Astrocyte of the cerebellum (primary cell): ENCODE measurements around the gene HYAL1.

Experiments
- DNase-seq: peaks from one replicate; pipeline ENCODE4 v3.0.0-alpha.2; 2011; ENCODE audit warnings: low read depth
- H3K4me3 ChIP-seq: 2 replicates; pipeline ENCODE4 v1.5.1; 2011; ENCODE audit warnings: mild to moderate bottlenecking, low read depth, low read length, moderate library complexity
- in situ Hi-C: cut with HindIII; loops from 2 replicates; pipeline ENCODE4 v1.10.0; 2017; ENCODE audit warnings: low sequenced_read_pairs
- TF ChIP-seq, protein P1 (sequence below): IDR thresholded peaks from 2 replicates; pipeline ENCODE4 v1.5.1; 2012; ENCODE audit warnings: low read length, low read depth, moderate library complexity, mild to moderate bottlenecking; ENCODE audit errors: missing control alignments

The HYAL1 gene, protein sequence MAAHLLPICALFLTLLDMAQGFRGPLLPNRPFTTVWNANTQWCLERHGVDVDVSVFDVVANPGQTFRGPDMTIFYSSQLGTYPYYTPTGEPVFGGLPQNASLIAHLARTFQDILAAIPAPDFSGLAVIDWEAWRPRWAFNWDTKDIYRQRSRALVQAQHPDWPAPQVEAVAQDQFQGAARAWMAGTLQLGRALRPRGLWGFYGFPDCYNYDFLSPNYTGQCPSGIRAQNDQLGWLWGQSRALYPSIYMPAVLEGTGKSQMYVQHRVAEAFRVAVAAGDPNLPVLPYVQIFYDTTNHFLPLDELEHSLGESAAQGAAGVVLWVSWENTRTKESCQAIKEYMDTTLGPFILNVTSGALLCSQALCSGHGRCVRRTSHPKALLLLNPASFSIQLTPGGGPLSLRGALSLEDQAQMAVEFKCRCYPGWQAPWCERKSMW

DNA sequence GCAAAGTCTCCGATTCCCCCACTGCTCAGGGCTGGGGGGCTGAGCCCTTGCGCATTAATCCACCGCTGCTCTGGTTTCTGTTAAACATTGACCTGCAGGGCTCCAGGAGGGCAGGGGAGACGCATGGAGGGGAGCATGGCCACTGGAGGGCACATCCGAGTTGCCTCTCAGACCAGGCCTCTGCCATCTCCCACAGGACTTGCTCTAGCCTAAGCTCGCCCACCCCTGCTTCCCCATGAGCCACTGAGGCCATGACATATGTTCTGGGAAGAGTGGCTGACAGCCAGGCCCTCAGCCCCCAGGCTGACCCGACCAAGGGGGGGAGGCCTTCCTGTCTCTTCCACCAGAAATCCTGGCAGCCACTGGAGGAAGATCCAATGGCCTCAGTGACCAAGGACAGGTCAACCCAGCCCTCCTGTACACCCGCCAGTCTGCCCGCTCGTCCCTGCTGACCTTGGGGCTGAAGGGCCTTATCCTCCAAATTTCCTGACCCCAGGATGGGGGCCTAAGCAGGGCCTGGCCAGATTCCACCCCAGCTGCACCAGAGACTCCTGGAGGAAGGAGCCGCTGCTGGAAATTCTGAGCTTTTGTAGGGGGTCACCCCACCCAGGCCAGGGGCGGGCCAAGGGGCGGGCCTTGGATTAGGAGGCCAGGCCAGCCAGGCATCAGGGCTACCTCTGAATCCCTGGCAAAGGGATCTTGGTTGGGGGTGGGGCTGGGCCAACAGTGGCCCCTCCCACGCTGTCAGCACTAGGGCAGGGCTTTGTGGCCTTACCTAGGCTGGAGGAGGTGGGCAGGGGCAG lies at the start of gene HYAL1:
Gene HYAL1 (minus strand): TSS at position 562 of the 803 bp plus-strand sequence. CDS start 618 bp downstream, outside the sequence.
- no peak within 1 kb of the TSS for H3K4me3 ChIP-seq
- TF ChIP-seq, protein P1, sequence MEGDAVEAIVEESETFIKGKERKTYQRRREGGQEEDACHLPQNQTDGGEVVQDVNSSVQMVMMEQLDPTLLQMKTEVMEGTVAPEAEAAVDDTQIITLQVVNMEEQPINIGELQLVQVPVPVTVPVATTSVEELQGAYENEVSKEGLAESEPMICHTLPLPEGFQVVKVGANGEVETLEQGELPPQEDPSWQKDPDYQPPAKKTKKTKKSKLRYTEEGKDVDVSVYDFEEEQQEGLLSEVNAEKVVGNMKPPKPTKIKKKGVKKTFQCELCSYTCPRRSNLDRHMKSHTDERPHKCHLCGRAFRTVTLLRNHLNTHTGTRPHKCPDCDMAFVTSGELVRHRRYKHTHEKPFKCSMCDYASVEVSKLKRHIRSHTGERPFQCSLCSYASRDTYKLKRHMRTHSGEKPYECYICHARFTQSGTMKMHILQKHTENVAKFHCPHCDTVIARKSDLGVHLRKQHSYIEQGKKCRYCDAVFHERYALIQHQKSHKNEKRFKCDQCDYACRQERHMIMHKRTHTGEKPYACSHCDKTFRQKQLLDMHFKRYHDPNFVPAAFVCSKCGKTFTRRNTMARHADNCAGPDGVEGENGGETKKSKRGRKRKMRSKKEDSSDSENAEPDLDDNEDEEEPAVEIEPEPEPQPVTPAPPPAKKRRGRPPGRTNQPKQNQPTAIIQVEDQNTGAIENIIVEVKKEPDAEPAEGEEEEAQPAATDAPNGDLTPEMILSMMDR: peak; percentile 9
- DNase-seq: no peak

DNA sequence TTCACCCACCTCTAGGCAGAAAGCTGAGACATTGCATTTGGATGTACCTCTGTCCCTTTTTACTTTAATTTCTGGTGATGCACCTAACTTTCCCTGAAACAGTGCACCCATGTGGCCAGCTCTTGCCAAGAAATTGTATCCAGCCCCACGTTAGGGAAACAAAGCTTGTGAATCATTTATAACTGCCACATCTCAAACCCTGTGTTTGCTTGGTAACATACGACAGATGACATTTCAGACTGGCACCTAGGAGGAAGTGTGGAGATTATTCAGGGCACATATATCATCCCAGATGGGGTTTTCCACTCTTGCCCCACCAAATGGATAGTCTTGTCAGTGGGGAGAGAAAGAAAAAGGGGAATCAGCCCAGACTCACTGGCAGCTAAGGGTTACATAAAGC lies 49.4 kb upstream of the HYAL1 start:
- TF ChIP-seq, protein P1: peak; percentile 31
- in situ Hi-C loops: loop anchor here (5.0 kb wide), 1 partner anchor 255 kb away; no protein-coding TSS in a partner anchor
- no peak for DNase-seq
- no peak overlapping the region for H3K4me3 ChIP-seq

More for the DNA sequence above, at the start of gene HYAL1:
- in situ Hi-C loops: no loop called here

DNA sequence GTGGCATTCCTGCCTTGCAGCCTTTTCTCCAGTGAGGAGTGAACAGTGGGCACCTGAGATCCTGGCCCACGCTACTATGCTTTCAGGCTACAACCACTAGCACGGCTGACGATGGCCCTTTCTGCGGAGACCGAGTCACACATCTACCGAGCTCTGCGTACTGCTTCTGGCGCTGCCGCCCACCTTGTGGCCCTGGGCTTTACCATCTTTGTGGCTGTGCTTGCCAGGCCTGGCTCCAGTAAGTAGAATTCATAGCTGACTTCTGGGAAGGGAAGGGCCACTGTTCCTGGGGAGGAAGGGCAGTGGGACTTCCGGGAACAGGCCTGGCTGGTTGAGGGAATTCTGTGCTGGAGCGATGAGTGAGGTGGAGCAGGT lies 47.9 kb upstream of the HYAL1 start:
- H3K4me3 ChIP-seq: peak overlapping the region; percentile 83
- TF ChIP-seq, protein P1: no peak
- DNase-seq: no peak
- in situ Hi-C loops: loop anchor here (5.0 kb wide), 1 partner anchor 256 kb away; no protein-coding TSS in a partner anchor

DNA sequence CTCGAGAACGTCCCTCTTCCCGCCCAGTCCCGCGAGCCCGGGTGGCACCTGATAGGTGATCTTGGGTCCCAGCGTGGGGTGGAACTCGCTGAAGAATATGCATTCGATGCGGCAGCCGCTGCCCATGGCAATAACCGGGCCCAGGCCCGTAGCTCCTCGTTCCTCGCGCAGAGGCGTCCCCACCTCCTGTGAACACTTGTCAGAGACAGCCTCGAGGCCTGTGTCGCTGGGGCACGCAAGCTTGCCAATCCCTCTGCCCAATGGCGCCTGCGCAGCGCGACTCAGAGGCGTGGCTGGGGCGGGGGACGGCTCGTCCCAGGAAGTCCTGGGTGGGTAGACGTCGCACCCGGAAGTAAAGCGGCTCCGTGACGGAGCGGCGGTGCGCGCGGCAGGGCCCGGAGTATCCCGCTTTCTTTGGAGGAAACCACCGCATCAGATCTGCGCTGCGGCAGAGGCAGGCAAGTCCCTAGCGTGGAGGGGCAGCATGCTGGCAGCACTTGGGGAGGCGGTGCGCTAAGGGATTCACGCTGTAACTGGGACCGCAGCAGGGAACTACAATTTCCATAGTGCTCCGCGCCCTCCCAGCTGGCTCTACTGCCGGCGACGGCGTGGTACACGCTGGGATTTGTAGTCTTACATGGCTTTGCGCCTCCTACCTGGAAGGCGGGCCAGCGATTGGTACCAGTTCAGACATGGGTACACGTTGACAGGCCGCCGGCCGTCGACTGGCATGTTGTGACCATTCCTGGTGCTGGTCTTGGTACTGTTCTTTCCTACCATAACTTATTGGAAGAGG lies 47.4 kb upstream of the HYAL1 start, which contains the start of the genes CYB561D2 and NPRL2:
Gene CYB561D2 (plus strand): TSS at position 336 of the 796 bp plus-strand sequence. CDS start 572 bp downstream, outside the sequence.
Gene NPRL2 (minus strand): TSS at position 249 of the 796 bp plus-strand sequence. CDS start 123 bp downstream, at position 126.
- TF ChIP-seq, protein P1: no peak
- peak; percentile 74 for DNase-seq
- in situ Hi-C loops: loop anchor here (5.0 kb wide), 1 partner anchor 257 kb away; no protein-coding TSS in a partner anchor
- H3K4me3 ChIP-seq: peak within 1 kb of the TSS; percentile 83

DNA sequence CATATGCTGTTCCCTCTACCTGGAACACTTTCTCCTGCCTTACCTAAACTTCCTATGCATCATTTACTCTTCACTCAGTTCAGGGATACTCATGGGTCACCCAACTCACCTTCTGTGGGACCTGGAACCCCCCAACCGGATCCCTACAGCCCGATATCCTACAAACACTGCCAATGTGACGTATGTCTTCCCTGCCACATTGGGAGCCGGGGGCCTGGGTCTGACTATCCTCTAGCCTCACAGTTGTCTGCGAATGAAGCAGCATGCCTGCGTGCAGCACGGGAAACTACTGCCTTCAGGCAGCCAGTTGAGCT lies 46.8 kb upstream of the HYAL1 start:
- TF ChIP-seq, protein P1: no peak
- H3K4me3 ChIP-seq: peak overlapping the region; percentile 83
- DNase-seq: no peak
- in situ Hi-C loops: loop anchor here (5.0 kb wide), 1 partner anchor 257 kb away; no protein-coding TSS in a partner anchor
